Right lobe of liver (tissue), 4 donors: ENCODE measurements around the gene SYNM.

Experiments used
- CTCF ChIP-seq, 4 donors: fragments of 200-600 bp in 3 of 4; fragments of 450-650 bp in 1 of 4; IDR thresholded peaks; one replicate each; pipeline versions ENCODE4 v1.5.1 to v1.8.0; 2016 to 2022; ENCODE audit warnings: antibody characterized with exemption in 4 of 4, mild to moderate bottlenecking in 2 of 4
- POLR2A ChIP-seq: fragments of 450-650 bp; IDR thresholded peaks from one replicate; pipeline ENCODE4 v1.6.1; 2017; ENCODE audit warnings: antibody characterized with exemption, mild to moderate bottlenecking
- donor health status: DM: no; HTN: no; CAD: no.
- donor health status: DM: no; HTN: no; CAD: no.
- donor health status: DM: no; HTN: yes; CAD: no.

- TF ChIP-seq CTCF (IDR thresholded peaks at IDR 0.05) (no peak), POLR2A (no peak)
These were observed 51.1 kb downstream of the SYNM start for GRCh38 chr15:99155961-99156443.
